Hematopoietic multipotent progenitor cell treated with erythropoietin and hydrocortisone succinate and interleukin-3 and kit ligand, for 17 days (in vitro differentiated cells): Measurements from ENCODE around the gene HJV.
A peak's percentile ranks its signal among the peaks of the same experiment; 100 is the strongest.

Experiments used
- DNase-seq: peaks from one replicate; pipeline ENCODE4 v3.0.0-alpha.2; 2015; ENCODE audit warnings: low spot score

Gene HJV

GRCh38 chr1:146021050-146021445, 487 bp downstream of the HJV start:
- no peak for DNase-seq

GRCh38 chr1:146020058-146021049, 1.2 kb downstream of the HJV start:
- DNase-seq: no peak

GRCh38 chr1:146019231-146020057, 2.1 kb downstream of the HJV start:
- no peak for DNase-seq

DNA sequence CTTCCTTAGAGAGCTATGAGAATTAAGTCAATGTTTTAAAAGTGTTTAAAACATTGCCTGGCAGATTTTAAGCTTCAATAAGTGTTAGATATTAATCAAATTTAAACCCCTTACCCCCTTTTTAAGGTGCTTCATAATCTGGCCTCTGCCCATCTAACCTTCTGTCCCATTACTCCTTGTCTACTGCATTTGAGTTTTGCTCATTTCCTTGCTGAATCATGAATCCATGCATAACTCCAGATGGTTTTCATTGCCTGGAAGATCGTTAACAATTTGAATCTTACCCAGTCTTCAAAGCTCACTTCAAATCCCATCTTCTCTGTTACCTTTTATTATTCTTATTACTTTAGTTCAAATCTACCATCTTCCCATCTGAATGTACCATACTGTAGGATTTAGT, 4.6 kb downstream of the HJV start:
- no peak for DNase-seq

DNA sequence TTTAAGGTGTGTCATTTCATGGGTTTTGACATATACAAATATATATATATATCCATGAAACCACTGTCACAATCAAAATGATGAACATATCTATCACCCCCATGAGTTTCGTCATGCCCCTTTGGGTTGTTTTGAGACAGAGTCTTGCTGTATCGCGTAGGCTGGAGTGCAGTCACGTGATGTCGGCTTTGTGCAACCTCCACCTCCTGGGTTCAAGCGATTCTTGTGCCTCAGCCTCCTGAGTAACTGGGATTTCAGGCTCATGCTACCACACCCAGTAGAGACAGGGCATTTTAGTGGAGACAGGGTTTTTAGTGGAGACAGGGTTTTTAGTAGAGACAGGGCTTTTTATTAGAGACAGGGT, 8.0 kb downstream of the HJV start:
- DNase-seq: no peak

GRCh38 chr1:146012703-146013558, 8.6 kb downstream of the HJV start:
- peak; percentile 79 for DNase-seq

- no peak for DNase-seq
Measured at GRCh38 chr1:146010126-146010738, 11.3 kb downstream of the HJV start.

- DNase-seq: no peak
Measured at GRCh38 chr1:146007489-146008133, 13.9 kb downstream of the HJV start.

DNA sequence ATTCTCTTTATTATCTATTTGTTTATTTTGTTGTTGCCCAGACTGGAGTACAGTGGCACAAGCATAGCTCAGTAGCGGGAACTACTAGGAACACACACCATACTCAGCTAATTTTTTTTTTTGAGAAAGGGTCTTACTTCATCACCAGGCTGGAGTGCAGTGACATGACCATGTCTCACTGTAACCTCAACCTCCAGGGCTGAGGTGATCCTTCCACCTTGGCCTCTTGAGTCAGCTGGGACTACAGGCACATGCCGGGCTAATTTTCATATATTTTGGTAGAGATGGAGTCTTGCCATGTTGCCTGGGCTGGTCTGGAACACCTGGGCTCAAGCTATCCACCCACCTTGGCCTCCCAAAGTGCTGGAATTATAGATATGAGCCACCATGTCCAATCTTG, 19.8 kb downstream of the HJV start:
- no peak for DNase-seq

DNA sequence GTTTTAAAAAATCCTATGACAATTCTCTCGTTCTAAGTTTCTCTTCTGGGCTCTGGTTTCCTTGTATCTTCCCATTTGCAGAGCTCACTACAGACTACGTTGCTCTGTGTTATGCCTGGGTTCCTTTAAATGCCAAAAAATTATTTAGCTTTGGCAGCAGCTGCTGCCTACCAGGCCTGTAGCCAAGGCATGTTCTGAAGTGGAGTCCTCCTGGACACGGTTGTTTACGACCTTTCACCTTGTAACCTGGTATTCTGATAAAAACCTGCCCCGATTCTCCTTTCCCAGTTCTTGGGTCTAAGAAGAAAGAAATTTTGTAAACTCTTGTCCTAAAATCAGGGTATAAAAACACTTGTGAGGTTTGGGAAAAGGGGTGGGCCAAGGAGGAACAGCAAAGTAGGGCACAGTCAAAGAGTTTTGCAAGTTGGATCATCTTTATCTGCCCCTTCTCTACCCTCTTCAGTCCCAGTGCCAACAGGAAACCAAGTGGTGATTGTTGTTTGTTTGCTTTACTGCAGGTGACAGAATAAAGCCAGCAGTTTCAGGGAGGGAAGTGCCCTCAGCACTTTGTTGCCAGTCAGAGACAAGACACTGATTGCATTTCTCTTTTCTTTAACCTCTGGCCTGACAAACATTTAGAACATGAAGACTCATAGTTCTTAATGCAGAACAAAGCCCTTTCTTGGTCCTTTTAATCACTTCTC, 22.1 kb downstream of the HJV start:
- DNase-seq: no peak

DNA sequence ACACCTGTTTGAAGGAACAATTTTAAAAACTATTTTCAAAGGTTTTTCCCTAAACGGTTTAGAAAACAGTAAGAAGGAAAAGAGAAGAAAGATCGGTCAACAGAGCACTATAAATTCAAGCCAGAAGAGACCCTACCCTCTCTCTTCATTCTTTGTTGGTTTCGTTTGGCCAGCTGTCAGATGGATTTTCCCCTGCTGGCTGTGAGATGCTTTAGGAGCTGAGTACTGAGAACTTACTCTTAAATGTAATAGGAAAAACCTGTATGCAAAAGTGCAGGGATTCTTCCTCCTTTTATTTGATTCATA, 23.9 kb downstream of the HJV start:
- peak; percentile 58 for DNase-seq

DNA sequence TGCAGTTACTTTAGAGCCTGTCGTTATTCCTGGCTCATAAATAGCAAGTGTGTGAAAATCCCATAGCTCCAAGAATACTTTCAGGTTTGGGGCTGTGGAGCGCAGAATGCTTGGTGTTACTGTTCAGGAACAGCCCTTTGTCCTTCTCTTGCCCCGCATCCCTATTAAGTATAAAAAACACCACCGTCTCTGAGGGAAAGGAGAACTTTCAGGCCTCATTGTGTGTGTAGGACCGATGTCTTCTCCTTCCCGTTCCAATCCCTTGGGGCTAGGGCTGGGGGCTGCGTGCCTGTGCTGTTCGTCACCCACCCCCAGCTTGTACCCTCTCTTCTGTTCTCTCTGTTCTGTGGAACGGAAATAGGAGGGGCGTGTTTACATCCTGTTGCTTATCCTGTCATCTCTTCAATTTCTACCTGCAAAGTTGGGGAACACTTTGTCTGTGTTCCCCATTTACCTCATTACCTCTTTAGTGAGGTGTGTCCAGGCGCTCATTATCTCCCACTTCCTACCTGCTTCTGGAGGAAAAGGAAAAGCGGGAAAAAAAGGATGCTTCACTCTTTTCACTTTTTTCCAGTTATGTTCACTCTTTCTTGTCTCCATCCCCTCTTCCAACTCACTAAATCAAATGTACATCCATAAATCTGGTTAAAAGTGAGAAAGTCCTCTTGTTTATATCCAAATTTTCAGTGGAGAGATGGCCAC, 24.4 kb downstream of the HJV start:
- DNase-seq: no peak

GRCh38 chr1:145996433-145997015, 25.0 kb downstream of the HJV start, which contains the start of gene TXNIP:
Gene TXNIP (minus strand): TSS chr1:145996579. CDS start chr1:145996266, 313 bp downstream.
- peak; percentile 99 for DNase-seq

DNA sequence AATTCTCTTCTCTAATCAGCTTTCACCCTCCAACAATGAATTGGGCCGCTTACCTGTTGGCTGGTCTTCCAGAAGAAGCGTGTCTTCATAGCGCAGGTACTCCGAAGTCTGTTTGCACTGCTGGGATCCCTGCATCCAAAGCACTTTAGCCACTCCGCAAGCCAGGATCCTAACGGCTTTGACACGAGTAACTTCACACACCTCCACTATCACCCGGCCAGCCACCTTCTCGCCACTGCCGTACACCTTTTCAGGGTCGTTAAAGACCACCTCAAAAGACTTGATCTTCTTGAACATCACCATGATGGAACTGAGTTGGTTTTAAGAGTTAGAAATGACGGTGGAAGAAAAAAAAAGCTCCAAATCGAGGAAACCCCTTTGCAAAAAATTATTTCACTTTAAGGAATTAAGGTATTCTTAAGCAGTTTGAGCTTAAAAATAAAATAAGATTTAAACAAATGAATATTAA, 25.5 kb downstream of the HJV start:
- peak; percentile 79 for DNase-seq

GRCh38 chr1:145995148-145995881, 26.2 kb downstream of the HJV start:
- peak; percentile 70 for DNase-seq

- DNase-seq: peak; percentile 86
Measured at GRCh38 chr1:145994391-145995120, 27.0 kb downstream of the HJV start.

GRCh38 chr1:145993618-145994390, 27.7 kb downstream of the HJV start:
- peak; percentile 60 for DNase-seq
